Measurements from ENCODE around the gene DDR1.
"Not testable (repeated sequence)": the region's sequence is repeated elsewhere in the genome, so short reads cannot be mapped to it uniquely, and the experiment has no call there.

DDR1 gene

GRCh38 chr6:30854285-30855040 lies 29.9 kb upstream of the DDR1 start:
- no peak for DNase-seq (ENCODE audit: low read depth in 2 of 2)

GRCh38 chr6:30855429-30856075 lies 28.8 kb upstream of the DDR1 start:
- no peak for DNase-seq (ENCODE audit: low read depth in 2 of 2)

GRCh38 chr6:30857112-30857511 lies 27.2 kb upstream of the DDR1 start:
- no peak for DNase-seq (ENCODE audit: low read depth in 2 of 2)

GRCh38 chr6:30857549-30857948 lies 26.8 kb upstream of the DDR1 start:
- DNase-seq (ENCODE audit: low read depth in 2 of 2): no peak

- DNase-seq (ENCODE audit: low read depth in 2 of 2): not testable (repeated sequence)
Observed at GRCh38 chr6:30859726-30860125, 24.6 kb upstream of the DDR1 start.

- no peak for DNase-seq (ENCODE audit: low read depth in 2 of 2)
Observed at GRCh38 chr6:30861257-30862048, 22.9 kb upstream of the DDR1 start.

- no peak for DNase-seq (ENCODE audit: low read depth in 2 of 2)
Observed at GRCh38 chr6:30862156-30862875, 22.0 kb upstream of the DDR1 start.

GRCh38 chr6:30864325-30864724 lies 20.0 kb upstream of the DDR1 start:
- no peak for DNase-seq (ENCODE audit: low read depth in 2 of 2)

GRCh38 chr6:30869241-30869749 lies 15.0 kb upstream of the DDR1 start:
- not testable (repeated sequence) for DNase-seq (ENCODE audit: low read depth in 2 of 2)

- DNase-seq (ENCODE audit: low read depth in 2 of 2): no peak
Observed at GRCh38 chr6:30870546-30870945, 13.8 kb upstream of the DDR1 start.

- no peak for DNase-seq (ENCODE audit: low read depth in 2 of 2)
Observed at GRCh38 chr6:30871592-30872183, 12.6 kb upstream of the DDR1 start.

GRCh38 chr6:30873137-30873640 lies 11.1 kb upstream of the DDR1 start:
- no peak for DNase-seq (ENCODE audit: low read depth in 2 of 2)

GRCh38 chr6:30873795-30874194 lies 10.5 kb upstream of the DDR1 start:
- DNase-seq (ENCODE audit: low read depth in 2 of 2): not testable (repeated sequence)

- no peak for DNase-seq (ENCODE audit: low read depth in 2 of 2)
Observed at GRCh38 chr6:30875244-30876038, 8.9 kb upstream of the DDR1 start.

- no peak for DNase-seq (ENCODE audit: low read depth in 2 of 2)
Observed at GRCh38 chr6:30876039-30876730, 8.1 kb upstream of the DDR1 start.

GRCh38 chr6:30877419-30878262 lies 6.7 kb upstream of the DDR1 start:
- DNase-seq (ENCODE audit: low read depth in 2 of 2): peak; percentile 53 to 72

- no peak for DNase-seq (ENCODE audit: low read depth in 2 of 2)
Observed at GRCh38 chr6:30879684-30880427, 4.5 kb upstream of the DDR1 start.

- no peak for DNase-seq (ENCODE audit: low read depth in 2 of 2)
Observed at GRCh38 chr6:30880698-30881252, 3.5 kb upstream of the DDR1 start.

All from activated CD4-positive, alpha-beta T cell treated with anti-CD3 and anti-CD28 coated beads for 24 hours (primary cell).